GM23338 (cell line): ENCODE results near the gene ROS1.

Experiments
- EZH2phosphoT487 ChIP-seq: fragments of 200-600 bp; sonication (generic); IDR thresholded peaks from one replicate; pipeline ENCODE4 v1.8.1; 2018; ENCODE audit warnings: antibody characterized with exemption; ENCODE audit not compliant: unreplicated experiment
- POLR2AphosphoS5 ChIP-seq: IDR thresholded peaks from 2 replicates; pipeline ENCODE4 v1.6.1; 2016; ENCODE audit warnings: antibody characterized with exemption, low read depth
- STAT1 ChIP-seq: IDR thresholded peaks from one replicate; pipeline ENCODE4 v1.6.1; 2016; ENCODE audit warnings: antibody characterized with exemption; ENCODE audit not compliant: unreplicated experiment

DNA sequence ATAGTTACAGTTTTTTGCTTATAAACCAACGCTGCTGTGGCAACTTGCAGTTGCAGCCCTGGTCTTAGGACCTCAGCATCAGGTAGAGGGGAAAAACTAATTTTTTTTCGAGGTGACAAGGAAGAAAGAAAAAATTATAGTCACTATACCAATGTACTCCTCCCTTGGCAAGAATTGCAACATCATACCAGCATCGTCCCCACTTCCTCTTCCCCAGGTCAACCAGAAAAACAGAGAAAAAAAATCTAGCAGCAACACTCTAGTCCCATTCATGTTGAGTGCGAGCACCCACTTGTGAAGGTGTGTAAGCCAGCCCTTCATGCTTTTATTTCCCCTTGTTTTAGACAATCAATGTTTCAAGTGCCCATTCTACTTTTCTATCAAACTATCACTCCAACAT, 43.6 kb upstream of the ROS1 start:
- TF ChIP-seq EZH2phosphoT487 (no peak), POLR2AphosphoS5 (no peak), STAT1 (no peak)
